ENCODE results near the gene AGAP2.
"Not testable (repeated sequence)": the region's sequence is repeated elsewhere in the genome, so short reads cannot be mapped to it uniquely, and the experiment has no call there.

AGAP2 gene

GRCh38 chr12:57735198-57735855 is 3.2 kb downstream of the AGAP2 start:
- DNase-seq, result no peak

DNA sequence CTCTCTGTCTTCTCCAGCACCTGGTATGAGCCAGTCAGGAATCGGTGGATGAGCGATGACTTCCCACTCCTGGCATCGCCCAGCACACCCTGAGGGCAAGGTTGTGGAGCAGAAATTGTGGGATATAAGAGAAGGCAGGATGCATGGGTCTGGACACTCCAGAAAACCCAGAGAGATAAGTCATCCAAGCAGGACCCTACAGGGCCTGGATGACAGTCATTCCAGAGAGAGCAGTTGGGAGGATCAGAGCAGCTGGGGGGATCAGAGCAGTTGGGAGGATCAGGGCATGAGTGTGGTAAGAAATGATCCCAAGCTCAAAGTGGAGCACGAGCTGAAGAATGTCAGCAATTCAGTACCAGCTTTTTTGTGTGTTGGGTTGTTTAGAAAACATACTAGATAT is 4.0 kb downstream of the AGAP2 start:
- DNase-seq, result no peak

- no peak for DNase-seq
These were observed 4.6 kb downstream of the AGAP2 start for GRCh38 chr12:57733928-57734327.

- DNase-seq, result no peak
These were observed 5.6 kb downstream of the AGAP2 start for GRCh38 chr12:57732726-57733593.

DNA sequence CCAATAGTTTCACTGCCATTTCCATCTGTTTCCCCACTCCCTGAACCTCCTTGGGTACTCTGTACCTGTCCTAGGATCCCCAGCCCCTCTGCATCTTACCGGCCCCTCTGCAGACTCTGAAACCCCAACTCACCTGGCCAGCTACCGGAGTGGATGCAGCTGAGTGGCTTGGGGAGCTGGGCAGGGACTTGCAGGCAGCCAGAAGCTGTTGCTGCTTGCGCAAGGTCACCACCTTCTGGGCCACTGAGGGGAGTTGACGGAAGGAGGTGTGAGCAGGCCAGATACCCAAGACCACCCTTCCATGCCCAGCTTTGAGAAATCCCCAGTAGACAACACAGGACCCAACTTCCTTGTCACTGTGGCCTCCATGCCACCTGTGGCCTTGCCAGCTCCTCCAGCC is 6.3 kb downstream of the AGAP2 start:
- DNase-seq, result no peak

GRCh38 chr12:57731411-57732080 is 7.0 kb downstream of the AGAP2 start:
- DNase-seq, result no peak

DNA sequence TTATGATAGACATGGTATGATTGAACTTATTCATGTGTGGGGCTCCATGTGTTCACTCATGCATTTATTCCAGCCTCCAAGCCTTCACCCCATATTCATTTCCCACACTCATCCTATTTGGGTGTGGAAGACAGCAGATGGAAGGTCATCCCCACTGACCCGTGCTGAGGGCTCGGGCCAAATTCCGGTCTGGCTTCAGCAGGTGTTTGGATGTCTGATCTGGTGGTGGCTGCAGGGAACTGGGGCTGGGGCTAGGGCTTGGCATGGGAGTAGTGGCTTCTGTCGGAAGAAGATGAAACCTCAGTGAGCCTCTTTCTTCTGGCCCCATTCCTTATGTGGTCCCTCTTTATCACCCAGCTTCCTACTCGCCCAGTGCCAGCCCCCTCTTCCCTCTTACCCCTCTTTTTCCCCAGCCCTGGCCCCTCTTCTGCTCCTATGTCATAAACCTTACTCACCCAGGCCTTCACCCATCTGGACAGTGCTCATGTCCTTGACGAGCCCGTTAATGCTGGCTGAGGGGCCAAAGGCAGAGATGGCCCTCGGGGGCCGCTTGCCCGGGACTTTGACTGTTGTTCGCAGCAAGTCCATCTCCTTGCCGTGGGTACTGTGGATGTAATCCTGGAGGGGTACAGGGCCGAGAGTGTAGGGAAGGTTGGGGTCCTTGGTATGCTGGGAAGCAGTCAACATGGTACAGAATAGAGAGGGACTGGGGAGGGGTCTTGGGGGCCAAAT is 8.0 kb downstream of the AGAP2 start:
- DNase-seq, result no peak

DNA sequence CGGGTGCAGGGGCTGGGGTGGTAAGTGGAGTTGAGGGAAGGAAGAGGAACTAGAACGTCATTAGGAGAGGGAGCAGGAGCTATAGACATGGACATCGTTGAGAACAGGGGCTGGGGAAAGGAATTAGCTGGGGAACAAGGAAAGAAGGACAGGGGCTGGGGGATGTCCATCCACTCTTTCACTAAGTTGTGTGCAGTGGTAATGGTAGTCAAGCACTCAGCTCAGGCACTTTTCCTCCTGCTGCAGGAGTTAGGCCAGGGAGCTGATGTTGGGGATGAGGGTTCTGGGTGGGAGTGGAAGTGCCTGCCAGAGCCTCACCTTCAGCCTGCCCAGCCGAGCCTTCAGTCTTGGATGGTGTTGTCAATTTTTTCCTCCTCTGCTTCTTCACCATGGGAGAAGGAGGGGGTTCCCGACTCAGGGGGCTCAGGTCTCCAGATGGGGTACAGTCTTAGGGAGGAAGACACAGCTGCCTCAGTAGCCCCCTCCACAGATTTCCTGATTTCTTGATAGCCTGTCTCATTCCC is 9.2 kb downstream of the AGAP2 start:
- DNase-seq, result no peak

- DNase-seq, result no peak
These were observed 10.7 kb downstream of the AGAP2 start for GRCh38 chr12:57727758-57728395.

GRCh38 chr12:57726884-57727757 is 11.4 kb downstream of the AGAP2 start:
- DNase-seq, result no peak

- no peak for DNase-seq
These were observed 12.2 kb downstream of the AGAP2 start for GRCh38 chr12:57726151-57726883.

GRCh38 chr12:57725851-57726150 is 12.7 kb downstream of the AGAP2 start:
- DNase-seq, result no peak

- no peak for DNase-seq
These were observed 13.4 kb downstream of the AGAP2 start for GRCh38 chr12:57724936-57725740.

- no peak for DNase-seq
These were observed 14.3 kb downstream of the AGAP2 start for GRCh38 chr12:57724003-57724935.

GRCh38 chr12:57723630-57723962 is 14.9 kb downstream of the AGAP2 start:
- DNase-seq, result no peak

DNA sequence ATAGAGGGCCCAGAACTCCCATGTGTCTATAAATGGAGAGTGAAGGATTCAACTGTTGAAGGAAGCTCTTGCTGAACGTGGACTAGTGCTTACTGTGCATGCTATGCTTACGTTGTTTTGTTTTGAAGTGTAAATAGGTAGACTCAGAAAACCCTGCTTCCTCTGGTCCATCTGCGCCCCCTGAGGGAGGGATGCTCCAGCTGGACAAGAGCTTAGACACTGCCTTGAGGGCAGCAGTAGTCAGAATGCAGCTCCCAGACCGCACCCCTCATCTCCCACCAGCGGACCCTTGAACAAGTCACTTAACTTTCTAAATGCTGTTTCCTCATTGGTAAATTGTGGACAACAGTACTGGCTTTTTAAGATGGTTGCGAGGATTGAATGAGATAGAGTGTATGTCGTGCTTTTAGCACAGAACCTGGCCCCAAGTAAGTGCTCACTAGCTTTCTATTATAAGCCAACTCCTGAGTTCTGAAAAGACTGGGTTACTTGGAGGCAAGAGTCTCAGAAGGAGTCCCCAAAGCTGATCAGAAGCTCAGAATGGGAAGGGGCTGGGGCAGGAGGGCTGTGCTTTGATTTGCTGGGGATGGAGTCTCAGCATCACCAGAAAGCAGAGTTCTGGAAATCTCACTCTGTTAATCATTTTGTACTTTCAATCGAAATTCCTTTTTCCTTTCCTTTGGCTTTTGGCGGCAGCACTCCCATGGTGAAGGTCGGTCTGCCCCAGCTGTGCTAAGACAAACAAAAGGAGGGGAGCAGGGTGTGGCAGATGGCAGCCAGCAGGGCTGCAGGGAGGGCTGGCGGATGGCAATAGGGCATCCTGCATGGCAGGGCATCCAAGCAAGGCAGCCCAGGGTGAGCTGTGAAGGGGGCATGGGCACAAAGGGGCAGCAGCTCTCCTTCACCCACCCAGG is 15.6 kb downstream of the AGAP2 start:
- DNase-seq, result no peak

DNA sequence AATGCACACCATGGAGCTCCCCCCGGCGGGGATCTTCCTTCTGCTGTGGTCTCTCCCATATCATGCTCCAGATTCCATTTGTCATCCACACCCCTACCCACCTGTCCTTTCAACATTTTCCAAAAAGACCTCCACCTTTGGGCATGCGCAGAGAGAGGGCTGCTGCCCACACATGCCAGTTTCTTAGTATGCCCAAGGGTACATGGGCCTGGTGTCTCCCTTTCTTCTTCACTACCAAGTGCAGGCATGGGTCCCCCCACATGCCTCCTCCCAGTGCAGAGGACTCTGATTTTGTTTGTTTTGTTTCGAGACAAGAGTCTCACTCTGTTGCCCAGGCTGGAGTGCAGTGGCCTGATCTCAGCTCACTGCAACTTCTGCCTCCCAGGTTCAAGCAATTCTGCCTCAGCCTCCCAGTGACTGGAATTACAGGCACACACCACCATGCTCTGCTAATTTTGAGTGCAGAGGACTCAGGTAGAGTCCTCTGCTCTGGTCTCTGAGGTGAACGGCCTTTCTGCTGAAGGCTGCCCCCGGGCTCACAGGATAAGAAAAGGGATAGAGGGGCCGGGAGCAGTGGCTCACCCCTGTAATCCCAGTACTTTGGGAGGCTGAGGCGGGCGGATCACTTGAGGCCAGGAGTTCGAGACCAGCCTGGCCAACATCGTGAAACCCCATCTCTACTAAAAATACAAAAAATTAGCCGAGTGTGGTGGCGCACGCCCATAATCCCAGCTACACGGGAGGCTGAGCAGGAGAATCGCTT is 16.5 kb downstream of the AGAP2 start:
- not testable (repeated sequence) for DNase-seq

Data from Kasumi-1 (cell line).